Astrocyte (in vitro differentiated cells and primary cell): ENCODE results near the gene COL18A1. TPM values are rescaled to one million over a fixed set of nuclear protein-coding genes. Genes with fewer than 3 reads are reported as not detected.

ENCODE experiments used
- DNase-seq: peaks from one replicate; pipeline ENCODE4 v3.0.0-alpha.2; 2010; ENCODE audit warnings: low read depth
- FAIRE-seq: peaks from 2 replicates; lab custom pipeline; 2011; peaks lifted over from hg19 to GRCh38; lab: Jason Lieb, UNC
- H2AFZ ChIP-seq: 2 replicates; pipeline ENCODE4 v1.6.0; 2012; ENCODE audit warnings: low read depth, low read length, inconsistent platforms
- H3K27ac ChIP-seq: 2 replicates; pipeline ENCODE4 v1.5.1; 2011; ENCODE audit warnings: low read depth, low read length, inconsistent platforms
- H3K27me3 ChIP-seq: 2 replicates; pipeline ENCODE4 v1.6.0; 2011; ENCODE audit warnings: low read length, inconsistent platforms; ENCODE audit not compliant: insufficient read depth
- H3K36me3 ChIP-seq: 2 replicates; pipeline ENCODE4 v1.5.1; 2011; ENCODE audit warnings: low read length, inconsistent platforms; ENCODE audit not compliant: insufficient read depth
- H3K4me1 ChIP-seq: 2 replicates; pipeline ENCODE4 v1.5.1; 2011; ENCODE audit warnings: low read length, inconsistent platforms; ENCODE audit not compliant: insufficient read depth
- H3K4me2 ChIP-seq: 2 replicates; pipeline ENCODE4 v1.6.0; 2012; ENCODE audit warnings: low read length, inconsistent platforms
- H3K4me3 ChIP-seq: 2 replicates; pipeline ENCODE4 v1.5.1; 2011; ENCODE audit warnings: low read depth, mild to moderate bottlenecking, low read length, inconsistent platforms; ENCODE audit not compliant: insufficient read depth
- H3K79me2 ChIP-seq: 2 replicates; pipeline ENCODE4 v1.6.0; 2012; ENCODE audit warnings: mild to moderate bottlenecking, low read length, inconsistent platforms; ENCODE audit not compliant: insufficient read depth
- H3K9ac ChIP-seq: 2 replicates; pipeline ENCODE4 v1.6.0; 2012; ENCODE audit warnings: mild to moderate bottlenecking, low read length, inconsistent platforms
- H3K9me3 ChIP-seq: 2 replicates; pipeline ENCODE4 v1.5.1; 2012; ENCODE audit warnings: low read depth, mild to moderate bottlenecking, low read length, inconsistent platforms; ENCODE audit not compliant: insufficient read depth
- H4K20me1 ChIP-seq: 2 replicates; pipeline ENCODE4 v1.6.0; 2012; ENCODE audit warnings: low read length, inconsistent platforms; ENCODE audit not compliant: insufficient read depth
- H3K27ac Mint-ChIP-seq: one replicate; pipeline ENCODE4 v1.8.0; 2021; ENCODE audit warnings: mild to moderate bottlenecking, mixed read lengths; ENCODE audit not compliant: unreplicated experiment
- H3K27me3 Mint-ChIP-seq: one replicate; pipeline ENCODE4 v1.8.0; 2021; ENCODE audit warnings: low read depth, mixed read lengths; ENCODE audit not compliant: unreplicated experiment
- H3K36me3 Mint-ChIP-seq: one replicate; pipeline ENCODE4 v1.8.0; 2021; ENCODE audit warnings: low read depth, mixed read lengths; ENCODE audit not compliant: unreplicated experiment
- H3K4me1 Mint-ChIP-seq: one replicate; pipeline ENCODE4 v1.8.0; 2021; ENCODE audit warnings: low read depth, mixed read lengths; ENCODE audit not compliant: unreplicated experiment
- H3K4me3 Mint-ChIP-seq: one replicate; pipeline ENCODE4 v1.8.0; 2021; ENCODE audit warnings: mild to moderate bottlenecking, moderate library complexity, mixed read lengths; ENCODE audit not compliant: unreplicated experiment
- H3K9me3 Mint-ChIP-seq: one replicate; pipeline ENCODE4 v1.8.0; 2021; ENCODE audit warnings: mild to moderate bottlenecking, mixed read lengths; ENCODE audit not compliant: unreplicated experiment
- CTCF ChIP-seq: IDR thresholded peaks from 2 replicates; pipeline ENCODE4 v1.5.1; 2011; ENCODE audit warnings: low read depth, mild to moderate bottlenecking, inconsistent platforms, low read length, moderate library complexity; ENCODE audit not compliant: insufficient read depth
- EZH2 ChIP-seq: IDR thresholded peaks from 2 replicates; pipeline ENCODE4 v1.6.1; 2012; ENCODE audit warnings: mild to moderate bottlenecking, low read length, inconsistent platforms; ENCODE audit not compliant: insufficient read depth
- total RNA-seq: library from RNA; stranded (reverse); gene quantifications from 2 replicates; pipeline ENCODE4 v1.2.1, GENCODE V29; 2021

Gene COL18A1
- total RNA-seq, 1 donor from 2014 or later, result 616 TPM

GRCh38 chr21:45516071-45516670, 111.2 kb downstream of the COL18A1 start:
- H4K20me1 ChIP-seq, result peaks cover 4% of the 10 kb centered on the region
- no peak overlapping the region for H3K4me2 ChIP-seq
- peaks cover 3% of the 10 kb centered on the region for H3K36me3 ChIP-seq
- peaks cover 19% of the 10 kb centered on the region for H3K36me3 Mint-ChIP-seq
- H3K27ac Mint-ChIP-seq, result no peak overlapping the region
- no peaks in the 10 kb centered on the region for H3K27me3 ChIP-seq
- peaks cover 6% of the 10 kb centered on the region for H3K9me3 ChIP-seq
- no peak overlapping the region for H3K27ac ChIP-seq
- DNase-seq (no peak), FAIRE-seq (no peak)
- no peak overlapping the region for H3K4me3 ChIP-seq
- no peak overlapping the region for H2AFZ ChIP-seq
- H3K9ac ChIP-seq, result no peak overlapping the region
- H3K79me2 ChIP-seq, result no peaks in the 10 kb centered on the region
- no peak overlapping the region for H3K4me3 Mint-ChIP-seq
- TF ChIP-seq CTCF (no peak), EZH2 (no peak)
- H3K4me1 ChIP-seq, result no peaks in the 10 kb centered on the region
- H3K9me3 Mint-ChIP-seq, result peaks cover 9% of the 10 kb centered on the region
- peaks cover 2% of the 10 kb centered on the region for H3K4me1 Mint-ChIP-seq
- no peaks in the 10 kb centered on the region for H3K27me3 Mint-ChIP-seq

GRCh38 chr21:45516671-45517151, 111.7 kb downstream of the COL18A1 start:
- Histone ChIP-seq H3K4me2 (no peak overlapping the region), H3K79me2 (no peaks in the 10 kb centered on the region), H3K9ac (no peak overlapping the region), H4K20me1 (peaks cover 4% of the 10 kb centered on the region), H3K4me1 (no peaks in the 10 kb centered on the region), H3K9me3 (peaks cover 6% of the 10 kb centered on the region), H2AFZ (no peak overlapping the region), H3K4me3 (no peak overlapping the region), H3K27me3 (no peaks in the 10 kb centered on the region), H3K36me3 (peaks cover 3% of the 10 kb centered on the region), H3K27ac (no peak overlapping the region)
- H3K27me3 Mint-ChIP-seq, result no peaks in the 10 kb centered on the region
- FAIRE-seq, result no peak
- H3K9me3 Mint-ChIP-seq, result peaks cover 9% of the 10 kb centered on the region
- TF ChIP-seq EZH2, result no peak
- no peak for TF ChIP-seq CTCF
- H3K4me3 Mint-ChIP-seq, result no peak overlapping the region
- H3K27ac Mint-ChIP-seq, result no peak overlapping the region
- H3K36me3 Mint-ChIP-seq, result peaks cover 19% of the 10 kb centered on the region
- no peak for DNase-seq
- peaks cover 2% of the 10 kb centered on the region for H3K4me1 Mint-ChIP-seq
